Fibroblast of upper back skin (primary cell): ENCODE measurements around the gene ZFYVE28.

Experiments
- DNase-seq: peaks from one replicate; pipeline ENCODE4 v3.0.0-alpha.2; 2013

ZFYVE28 gene

DNA sequence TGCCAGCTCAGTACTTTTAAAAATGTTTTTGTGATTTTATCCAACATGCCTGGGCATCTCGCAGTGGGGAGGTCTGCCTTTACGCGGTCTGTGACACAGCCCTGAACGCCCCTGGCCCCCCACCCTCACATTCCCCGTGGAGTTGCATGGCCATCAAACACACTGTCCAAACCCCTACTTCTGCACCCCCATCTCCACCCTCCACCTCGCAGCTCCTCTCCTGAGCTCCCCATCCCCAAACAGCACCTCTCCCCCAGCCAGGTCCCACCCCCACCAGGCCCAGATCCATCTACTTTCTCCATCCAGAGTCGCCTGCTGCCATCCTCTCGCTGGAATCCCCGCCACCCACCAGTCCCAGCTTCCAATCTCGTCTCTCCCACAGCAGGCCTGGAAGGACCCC lies 9.5 kb downstream of the ZFYVE28 start:
- no peak for DNase-seq

DNA sequence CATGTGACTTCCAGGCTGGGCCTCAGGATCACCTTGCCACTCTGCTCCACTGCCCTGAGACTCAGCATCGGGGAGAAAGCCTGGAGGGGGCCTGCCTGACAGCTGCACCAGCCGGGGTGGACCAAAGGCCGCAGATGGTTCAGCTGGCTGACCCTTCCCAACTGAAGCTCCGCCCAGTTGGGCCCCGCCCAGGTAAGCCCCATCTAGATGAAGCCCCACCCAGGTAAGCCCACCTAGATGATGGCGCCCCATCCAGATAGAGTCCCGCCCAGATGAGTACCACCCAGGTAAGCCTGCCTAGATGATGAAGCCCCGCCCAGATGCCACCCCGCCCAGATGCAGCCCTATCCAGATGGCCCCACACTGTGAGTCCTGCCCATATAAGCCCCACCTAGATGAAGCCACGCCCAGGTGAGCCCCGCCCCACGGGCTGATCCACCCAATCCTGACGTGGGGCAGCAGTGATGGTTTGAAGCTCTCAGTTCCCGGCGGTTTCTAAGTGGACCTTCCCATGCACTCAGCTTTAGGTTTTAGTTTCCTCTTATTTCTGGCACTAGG lies 10.0 kb downstream of the ZFYVE28 start:
- no peak for DNase-seq

DNA sequence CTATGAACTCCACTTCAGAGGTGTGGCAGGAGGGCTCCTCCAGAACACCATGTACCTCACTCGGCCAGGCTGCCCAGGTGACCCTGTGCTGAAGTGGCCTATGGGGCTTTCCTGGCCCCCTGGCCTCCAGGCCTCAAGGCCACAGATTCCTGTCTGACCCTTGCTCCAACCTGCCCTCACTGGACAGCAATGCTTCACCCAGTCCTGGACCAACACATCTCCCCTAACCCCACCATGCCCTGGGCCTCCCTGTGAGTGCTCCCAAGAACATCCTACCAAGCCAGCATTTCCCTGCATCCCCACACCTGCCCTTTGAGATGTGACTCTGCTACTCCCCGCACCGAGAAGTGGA lies 10.5 kb downstream of the ZFYVE28 start:
- DNase-seq: no peak

DNA sequence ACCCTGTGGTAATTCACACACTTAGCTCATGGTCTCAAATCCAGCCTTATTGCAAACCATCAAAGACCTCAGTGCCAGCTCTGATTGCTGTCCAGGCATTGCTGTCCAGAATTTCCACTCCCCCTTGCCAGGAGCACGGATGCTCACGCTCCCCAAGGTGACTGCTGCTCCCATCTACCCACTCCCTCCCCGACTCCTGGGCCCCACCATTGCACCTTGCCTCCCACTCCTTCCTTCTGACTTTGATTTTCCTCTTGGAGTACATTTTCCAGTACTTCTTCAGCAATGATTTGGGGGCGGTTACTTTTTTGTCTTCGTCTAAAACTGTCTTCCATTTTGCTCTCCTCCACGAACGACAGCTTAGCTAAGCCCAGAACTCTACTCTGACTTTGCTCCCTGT lies 11.5 kb downstream of the ZFYVE28 start:
- no peak for DNase-seq

DNA sequence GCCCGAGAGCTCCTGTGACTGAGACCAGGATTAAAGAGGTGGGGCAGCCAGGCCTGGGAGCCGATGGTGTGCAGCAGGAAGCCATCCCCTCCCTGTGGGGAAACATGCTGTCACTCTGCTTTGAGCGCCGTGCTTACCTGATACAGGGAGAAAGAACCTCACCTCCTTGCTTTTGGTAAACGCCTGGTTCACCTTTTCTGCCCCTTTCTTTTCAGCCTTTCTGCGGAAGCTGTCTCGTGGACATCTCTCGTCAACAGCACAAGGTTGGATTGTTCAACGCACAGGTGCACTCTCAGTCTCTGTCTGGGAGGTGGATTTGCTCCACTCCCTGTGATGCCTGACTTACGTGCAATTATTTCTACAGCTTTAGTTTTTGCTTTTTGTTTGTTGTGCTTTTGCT lies 12.0 kb downstream of the ZFYVE28 start:
- no peak for DNase-seq

DNA sequence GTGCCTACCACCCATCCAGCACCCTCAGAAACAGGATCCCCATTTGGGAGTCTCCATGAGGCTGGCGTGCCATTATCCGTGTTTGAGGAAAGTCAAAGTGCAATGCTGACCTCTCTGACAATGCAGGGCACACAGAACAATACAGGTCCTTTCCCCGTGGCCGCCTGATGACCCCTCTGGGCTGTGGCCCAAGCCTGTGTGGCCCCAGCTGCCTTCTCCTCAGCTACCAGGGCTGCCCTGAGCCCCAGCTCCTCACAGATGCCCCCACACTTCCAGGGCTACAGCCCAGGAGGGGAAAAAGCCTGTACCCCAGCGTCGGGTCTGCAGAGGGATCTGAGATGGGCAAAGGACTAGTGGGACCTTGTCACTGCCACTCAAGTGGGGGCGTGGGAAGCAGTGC lies 15.5 kb downstream of the ZFYVE28 start:
- DNase-seq: no peak

DNA sequence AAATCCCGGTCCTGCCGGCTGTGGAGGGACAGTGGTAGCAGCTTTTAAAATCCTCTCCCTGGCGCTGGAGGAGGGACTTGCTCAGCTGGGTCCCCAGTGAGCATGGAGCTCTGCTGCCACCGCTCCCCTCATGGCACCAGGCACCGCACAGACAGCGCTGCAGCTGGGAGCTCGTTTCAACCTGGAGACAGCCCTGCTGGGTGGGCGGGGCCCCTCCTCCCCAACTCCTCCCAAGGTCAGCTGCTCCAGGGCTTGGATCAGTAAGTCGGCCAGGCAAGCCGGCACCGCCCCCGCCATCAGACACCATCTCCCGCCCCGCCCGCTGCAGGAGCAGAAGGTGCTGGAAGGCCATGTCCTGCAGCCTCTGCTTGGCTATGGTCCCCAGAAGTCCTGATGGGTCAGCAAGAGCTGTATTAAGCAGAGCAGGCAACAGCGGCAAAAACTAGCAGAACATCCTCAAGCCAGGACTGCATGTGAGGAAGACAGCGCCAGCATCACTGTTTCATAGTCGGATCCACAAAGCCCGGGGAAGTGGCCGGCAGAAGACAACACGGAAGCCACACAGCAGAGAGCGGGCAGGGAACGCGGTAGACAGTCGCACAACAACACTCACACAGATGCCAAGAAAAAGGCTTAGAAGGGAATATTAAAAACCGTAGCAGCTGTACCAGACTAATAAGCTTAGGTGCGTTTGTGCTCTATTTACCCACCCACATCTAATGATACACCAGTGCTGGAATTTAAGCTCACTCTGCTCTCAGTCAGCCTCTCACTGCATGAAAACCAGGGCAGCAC lies 16.2 kb downstream of the ZFYVE28 start:
- DNase-seq: no peak

DNA sequence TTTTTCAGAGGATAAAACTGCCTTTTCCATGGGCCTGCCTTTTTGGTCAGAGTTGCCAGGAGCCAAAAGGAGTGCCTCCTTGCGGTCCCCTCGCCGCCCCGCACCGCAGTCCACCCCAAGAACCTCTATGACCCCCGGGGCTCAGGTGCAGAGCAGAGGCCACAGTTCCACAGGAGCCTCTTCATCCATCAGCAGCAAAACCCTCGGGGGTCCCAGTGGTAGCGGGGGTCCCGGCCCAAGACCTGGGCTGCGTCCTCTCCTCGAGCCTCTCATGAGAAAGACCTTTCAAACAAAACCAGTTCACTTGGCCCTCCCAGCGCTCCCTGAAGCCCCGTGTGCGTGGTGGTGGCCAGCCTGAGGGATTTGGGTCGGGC lies 16.8 kb downstream of the ZFYVE28 start:
- DNase-seq: no peak

DNA sequence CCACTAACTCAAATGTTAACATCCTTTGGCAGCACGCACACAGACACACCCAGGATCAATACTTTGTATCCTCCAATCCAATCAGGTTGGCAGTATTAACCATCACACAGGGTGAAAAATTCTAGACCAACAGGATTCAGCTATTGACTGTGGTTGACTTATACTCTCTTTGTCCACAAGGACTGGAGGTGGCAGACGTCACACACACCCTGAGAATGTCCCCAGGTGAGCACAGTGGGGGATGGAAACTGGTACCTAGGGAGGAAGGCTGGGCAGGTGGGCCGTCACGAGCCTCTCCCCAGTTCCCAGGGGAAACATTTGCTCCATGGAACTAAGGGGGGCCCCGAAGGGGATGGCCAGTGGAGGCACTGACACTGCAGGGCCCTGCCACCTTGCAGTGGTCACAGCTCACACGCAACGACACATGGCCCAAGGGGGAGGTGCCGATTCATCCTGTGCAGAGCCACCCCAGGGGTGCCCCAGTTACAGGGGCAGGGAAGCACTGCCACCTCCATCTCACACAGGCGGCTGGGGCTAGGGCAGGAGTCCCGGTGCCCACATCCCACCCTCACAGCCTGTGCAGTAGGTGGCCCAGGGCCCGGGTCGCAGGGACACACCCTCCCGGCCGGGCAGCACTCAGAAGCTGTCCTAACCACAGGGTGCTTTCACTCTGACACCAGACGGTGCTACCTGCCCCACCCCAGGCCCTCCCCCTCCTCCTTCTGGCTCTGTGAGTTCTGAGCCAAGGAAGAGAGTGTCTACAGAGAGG lies 17.4 kb downstream of the ZFYVE28 start:
- no peak for DNase-seq

DNA sequence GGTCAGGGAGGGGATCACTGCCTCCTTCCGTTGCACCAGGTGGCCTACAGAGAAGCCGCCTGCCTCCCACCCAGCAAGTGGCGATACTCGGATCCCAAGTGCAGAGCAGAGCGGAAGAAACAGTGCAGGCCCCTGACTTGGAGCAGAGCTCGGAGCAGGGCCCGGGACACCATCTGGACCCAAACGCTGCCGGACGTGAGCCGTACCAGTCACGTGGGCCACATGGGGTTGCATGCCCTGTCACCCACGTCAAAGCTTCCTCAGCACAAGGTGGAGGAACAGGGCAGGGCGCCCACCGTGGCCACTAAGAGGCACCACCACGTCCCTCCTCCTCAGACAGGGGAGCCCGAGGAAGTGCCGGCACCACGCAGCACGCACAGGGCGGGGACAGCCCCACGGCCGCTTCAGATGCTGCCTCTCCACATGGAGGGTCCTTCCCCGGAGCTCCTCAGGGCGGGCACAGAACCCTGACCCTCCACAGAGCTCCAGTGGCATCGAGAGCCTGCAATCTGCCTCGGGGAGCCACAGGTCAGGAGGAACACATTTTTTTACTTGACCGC lies 18.7 kb downstream of the ZFYVE28 start:
- no peak for DNase-seq

DNA sequence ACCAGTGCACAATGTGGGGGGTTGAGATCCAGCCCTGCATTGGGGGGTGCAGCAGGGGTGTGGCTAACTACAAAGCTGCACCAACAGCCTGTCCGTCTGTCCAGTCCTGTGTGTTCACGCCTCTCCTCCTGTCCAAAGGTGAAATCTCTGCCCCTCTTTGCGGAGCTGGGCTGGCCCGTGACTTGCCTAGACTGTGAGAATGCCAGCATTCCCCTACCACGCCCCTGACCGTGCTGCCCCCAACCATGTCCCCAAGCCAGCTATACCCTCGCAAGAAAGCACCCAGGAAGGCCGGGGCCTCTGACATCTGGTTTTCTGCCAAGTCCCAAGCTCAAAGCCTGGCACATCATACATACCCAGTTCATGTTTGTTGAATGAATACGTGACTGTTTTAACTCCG lies 19.2 kb downstream of the ZFYVE28 start:
- DNase-seq: no peak

DNA sequence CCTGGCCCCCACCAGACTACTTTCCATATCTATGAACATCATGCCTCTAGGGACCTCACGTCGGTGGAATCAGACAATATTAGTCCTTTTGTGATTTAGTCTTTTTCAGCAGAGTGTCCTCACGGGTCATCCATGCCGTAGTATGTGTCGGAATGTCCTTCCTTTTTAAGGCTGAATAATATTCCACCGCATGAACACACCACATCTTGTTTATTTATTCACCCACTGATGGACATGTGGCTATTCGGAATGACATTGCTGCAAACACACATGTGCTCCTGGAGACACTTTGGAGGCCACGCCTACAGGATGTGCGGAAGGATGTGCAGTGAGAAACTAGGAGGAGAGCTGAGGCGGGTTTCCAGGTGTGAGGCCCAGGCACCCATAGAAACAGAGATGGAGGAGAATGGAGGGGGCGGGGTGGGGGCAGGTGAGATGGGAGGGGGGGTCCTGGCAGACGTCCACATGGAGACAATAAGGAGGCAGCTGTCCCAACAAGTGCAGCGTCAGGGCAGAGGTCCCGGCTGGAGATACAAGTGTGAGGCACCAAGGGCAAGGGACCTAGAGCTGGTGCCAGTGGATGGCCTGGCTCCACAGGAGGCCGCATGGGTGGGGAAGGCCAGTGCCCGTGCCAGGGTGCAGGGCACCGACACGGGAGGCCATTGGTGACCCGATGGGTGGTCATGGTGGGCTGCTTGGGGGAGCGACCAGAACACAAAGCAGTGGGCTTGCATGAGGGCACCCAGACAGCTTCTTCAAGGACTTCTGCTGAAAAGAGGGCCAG lies 20.7 kb downstream of the ZFYVE28 start:
- no peak for DNase-seq

DNA sequence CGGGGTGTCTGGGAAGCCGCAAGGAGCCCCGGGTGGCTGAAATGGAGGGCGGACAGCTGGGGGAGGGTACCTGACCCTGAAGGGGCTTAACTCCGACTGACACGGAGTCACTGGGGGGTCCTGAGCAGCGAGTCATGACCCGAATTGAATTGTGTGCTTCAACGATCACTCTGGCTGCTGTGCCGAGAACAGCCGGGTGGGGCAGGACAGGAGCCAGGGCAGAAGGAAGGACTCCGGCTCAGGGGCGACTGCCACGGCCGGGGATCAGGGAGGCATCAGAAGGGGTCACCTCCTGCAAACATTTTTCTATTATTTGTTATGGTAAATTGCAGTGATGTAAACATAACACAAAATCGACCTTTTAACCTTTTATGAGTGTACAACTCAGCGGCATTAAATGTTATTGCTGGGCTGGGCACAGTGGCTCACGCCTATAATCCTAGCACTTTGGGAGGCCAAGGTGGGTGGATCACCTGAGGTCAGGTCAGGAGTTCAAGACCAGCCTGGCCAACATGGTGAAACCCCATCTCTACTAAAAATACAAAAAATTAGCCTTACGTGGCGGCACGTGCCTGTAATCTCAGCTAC lies 21.6 kb downstream of the ZFYVE28 start:
- no peak for DNase-seq

DNA sequence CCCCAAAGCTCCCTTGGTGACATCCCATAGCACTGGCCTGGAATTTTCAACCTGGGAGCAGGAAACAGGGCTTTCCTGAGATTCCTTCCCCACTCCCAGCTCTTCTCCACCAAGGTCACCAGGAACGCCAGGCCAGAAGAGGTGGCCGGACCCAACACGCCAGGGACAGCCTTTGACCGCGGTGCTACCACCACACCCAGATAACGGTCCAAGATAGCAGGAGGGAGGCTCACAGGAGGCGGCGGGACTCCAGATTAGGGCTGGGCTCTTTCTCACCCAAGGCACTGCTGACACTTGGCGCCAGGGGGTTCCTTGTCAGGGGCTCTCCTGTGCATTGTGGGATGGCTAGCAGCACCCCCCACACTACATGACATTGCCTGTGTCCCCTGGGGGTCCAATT lies 22.9 kb downstream of the ZFYVE28 start:
- no peak for DNase-seq

DNA sequence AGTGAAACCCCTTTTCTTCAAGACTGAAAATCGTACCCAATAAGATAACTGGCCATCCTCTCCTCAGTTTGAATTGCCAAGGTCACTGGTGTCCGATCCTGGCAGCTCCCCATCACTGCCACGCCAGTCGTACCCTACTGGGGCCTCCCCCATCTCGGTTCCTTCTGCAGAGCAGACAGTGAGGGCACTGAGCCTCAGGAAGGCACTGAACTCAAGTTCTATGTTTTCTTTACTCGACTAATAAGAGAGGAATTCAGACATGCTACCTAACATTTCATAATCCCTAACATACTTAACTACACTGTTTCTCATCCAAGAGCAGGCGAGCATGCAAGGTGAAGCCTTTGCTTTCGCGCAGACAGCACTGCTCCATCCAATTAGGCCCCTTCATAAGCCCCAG lies 23.4 kb downstream of the ZFYVE28 start:
- DNase-seq: peak; percentile 23

DNA sequence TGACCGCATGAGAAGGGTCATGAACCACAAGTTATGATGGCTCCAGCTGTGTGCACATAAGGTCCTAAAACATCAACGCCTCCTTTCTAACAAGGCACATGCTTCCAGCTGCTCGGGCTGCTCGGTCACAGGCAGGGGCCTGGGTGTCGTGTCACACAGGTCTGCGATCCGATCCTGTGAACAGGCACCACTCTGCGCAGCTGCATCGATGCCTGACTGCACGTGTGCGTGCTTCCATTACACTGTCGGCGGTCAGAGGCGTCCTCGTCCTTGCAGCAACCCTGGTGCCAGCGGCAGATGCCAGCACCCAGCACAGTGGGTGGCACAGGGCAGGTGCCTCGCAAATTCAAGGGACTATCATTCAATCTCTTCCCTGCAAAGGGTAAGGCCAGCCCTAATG lies 23.9 kb downstream of the ZFYVE28 start:
- no peak for DNase-seq

DNA sequence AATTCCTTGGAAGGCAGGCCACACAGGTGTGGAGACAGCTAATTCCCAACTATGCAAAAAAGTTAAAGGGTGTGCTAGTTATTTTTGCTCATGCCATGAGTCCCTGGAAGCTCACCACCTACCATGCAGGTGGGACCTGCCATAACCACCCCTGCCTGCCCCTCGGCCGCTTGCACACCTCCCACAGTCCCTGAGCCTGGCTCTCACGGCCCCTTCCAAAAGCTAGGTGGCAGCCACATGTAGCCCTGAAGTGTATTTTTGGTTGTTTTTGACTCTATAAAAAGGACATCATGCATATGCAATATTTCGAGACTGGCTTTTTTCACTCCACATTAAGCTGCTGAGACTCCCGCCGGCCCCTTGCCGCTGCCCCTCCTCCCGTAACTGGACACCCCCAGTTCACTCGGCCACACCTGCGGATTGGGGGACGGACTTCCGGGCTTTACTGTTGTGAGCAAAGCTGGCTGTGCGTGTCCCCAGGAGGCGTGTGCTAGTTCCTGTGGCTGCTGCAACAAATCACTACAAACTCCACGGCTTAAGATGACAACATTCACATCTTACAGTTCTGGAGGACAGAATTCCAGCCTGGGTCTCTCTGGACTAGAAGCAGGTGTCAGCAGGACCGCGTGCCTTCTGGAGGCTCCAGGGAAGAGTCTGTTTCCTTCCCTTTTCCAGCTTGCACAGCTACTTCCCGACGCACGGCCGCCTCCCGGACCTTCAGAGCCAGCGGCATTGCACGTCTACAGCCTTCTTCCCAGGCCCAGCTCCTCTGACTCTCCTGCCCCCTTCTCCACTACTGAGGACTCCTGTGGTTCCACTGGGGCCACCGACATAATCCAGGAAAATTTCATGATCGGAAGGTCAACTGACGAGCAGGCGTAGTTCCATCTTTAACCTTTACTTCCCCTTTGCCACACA lies 24.8 kb downstream of the ZFYVE28 start:
- no peak for DNase-seq

DNA sequence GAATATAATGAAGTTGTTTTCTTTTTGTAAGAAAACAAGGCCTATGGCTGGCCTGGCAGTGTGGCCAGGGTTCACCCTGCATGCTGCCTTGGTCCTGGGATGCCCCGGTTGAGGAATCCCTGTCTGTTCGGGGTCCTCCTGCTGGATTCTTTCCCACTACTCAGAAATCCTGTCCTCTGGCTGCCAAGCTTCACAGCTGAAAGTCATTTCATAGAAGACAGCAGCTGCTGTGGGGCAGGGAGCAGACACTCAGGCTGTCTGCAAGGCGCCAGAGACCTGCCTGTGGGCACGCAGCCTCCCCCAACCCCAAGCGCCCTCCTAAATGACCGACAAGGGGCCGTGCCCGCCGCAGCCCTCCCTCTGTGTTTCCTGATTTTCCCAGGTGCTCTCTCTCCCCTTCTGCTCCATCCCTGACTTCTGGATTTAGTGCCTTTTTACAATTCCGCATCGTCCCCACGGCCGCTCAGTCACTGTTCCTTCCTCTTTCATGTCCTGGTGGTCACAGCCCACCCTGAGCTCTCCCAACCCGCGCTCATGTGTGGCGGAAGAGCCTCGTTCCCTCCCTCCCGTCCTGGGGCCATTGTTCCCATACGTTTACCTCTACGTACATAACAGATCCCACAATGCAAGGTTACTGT lies 27.5 kb downstream of the ZFYVE28 start:
- no peak for DNase-seq

DNA sequence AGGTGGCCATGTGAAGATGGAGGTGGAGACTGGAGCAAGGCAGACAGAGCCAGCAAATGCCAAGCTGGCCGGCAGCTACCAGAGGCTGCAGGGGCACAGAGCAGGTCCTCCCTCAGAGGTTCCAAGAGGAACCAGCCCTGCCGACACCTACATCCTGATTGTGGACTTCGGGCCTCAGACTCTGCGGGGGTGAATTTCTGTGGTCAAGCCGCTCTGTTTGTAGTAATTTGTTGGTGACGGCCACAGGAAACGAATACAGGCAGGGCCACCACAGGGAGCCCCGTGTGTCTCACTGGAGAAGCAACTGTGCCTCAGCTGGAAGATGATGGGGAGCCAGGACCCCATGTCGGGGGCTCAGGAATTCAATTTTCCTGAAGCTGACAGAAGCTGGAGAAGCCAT lies 28.3 kb downstream of the ZFYVE28 start:
- no peak for DNase-seq

DNA sequence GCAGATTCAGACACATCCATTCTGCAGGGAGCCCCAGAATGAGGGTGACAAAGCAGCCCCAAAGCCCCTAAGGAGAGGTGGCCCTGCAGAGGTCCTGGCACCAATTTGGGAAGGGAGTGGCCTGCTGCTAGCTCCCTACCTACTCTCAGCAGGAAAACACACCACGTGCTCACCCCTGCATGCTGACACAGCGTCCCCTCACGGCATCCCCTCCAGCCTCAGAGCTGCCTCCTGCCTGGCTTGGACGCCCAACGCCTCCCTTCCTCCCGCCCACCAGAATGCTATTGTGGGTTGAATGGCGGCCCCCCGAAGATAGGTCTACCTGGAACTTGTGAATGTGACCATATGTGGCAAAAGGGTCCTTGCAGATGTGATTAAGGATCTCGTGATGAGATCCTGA lies 28.8 kb downstream of the ZFYVE28 start:
- DNase-seq: no peak
